HCT116 (cell line): ENCODE data around the gene SHROOM1.

Experiments
- CEBPB ChIP-seq: IDR thresholded peaks from 2 replicates; pipeline ENCODE4 v1.6.1; 2012; ENCODE audit warnings: low read depth
- CTCF ChIP-seq, 3 experiments: fragments of 200-600 bp in 1 of 3; sonication (generic) in 1 of 3; IDR thresholded peaks in 2 of 3; conservative IDR thresholded peaks in 1 of 3; 2 replicates each; pipeline ENCODE4 v1.5.1; 2012 to 2017; ENCODE audit warnings: low read depth in 2 of 3, low read length in 2 of 3, antibody characterized with exemption in 1 of 3, borderline replicate concordance in 1 of 3, control low read depth in 1 of 3, mild to moderate bottlenecking in 1 of 3, mixed read lengths in 1 of 3, mixed run types in 1 of 3, moderate library complexity in 1 of 3; ENCODE audit not compliant: insufficient read depth in 1 of 3
- EGR1 ChIP-seq: IDR thresholded peaks from 2 replicates; pipeline ENCODE4 v1.6.1; 2012; ENCODE audit warnings: low read depth
- EZH2 ChIP-seq: fragments of 200-600 bp; sonication (generic); IDR thresholded peaks from 2 replicates; pipeline ENCODE4 v1.6.1; 2017; ENCODE audit warnings: antibody characterized with exemption, mixed run types
- EZH2phosphoT487 ChIP-seq: fragments of 200-600 bp; IDR thresholded peaks from 2 replicates; pipeline ENCODE4 v1.6.1; 2018; ENCODE audit warnings: antibody characterized with exemption, borderline replicate concordance
- FOSL1 ChIP-seq: IDR thresholded peaks from 2 replicates; pipeline ENCODE4 v1.6.1; 2012; ENCODE audit warnings: low read depth
- POLR2A ChIP-seq: IDR thresholded peaks from 2 replicates; pipeline ENCODE4 v1.7.0; 2011; ENCODE audit warnings: borderline replicate concordance; ENCODE audit not compliant: insufficient read depth, insufficient read length; ENCODE audit errors: extremely low read depth
- POLR2AphosphoS5 ChIP-seq: IDR thresholded peaks from 2 replicates; pipeline ENCODE4 v1.6.1; 2011; ENCODE audit warnings: mild to moderate bottlenecking, low read depth, low read length, moderate library complexity
- REST ChIP-seq: IDR thresholded peaks from 2 replicates; pipeline ENCODE4 v1.6.1; 2012; ENCODE audit warnings: low read depth
- ZFX ChIP-seq: fragments of 450-650 bp; IDR thresholded peaks from 2 replicates; pipeline ENCODE4 v1.6.1; 2017
- ZNF274 ChIP-seq: fragments of 200-500 bp; sonication (Bioruptor generic); IDR thresholded peaks from 2 replicates; pipeline ENCODE4 v1.6.1; 2014; ENCODE audit warnings: mild to moderate bottlenecking, low read depth, low read length, inconsistent platforms

DNA sequence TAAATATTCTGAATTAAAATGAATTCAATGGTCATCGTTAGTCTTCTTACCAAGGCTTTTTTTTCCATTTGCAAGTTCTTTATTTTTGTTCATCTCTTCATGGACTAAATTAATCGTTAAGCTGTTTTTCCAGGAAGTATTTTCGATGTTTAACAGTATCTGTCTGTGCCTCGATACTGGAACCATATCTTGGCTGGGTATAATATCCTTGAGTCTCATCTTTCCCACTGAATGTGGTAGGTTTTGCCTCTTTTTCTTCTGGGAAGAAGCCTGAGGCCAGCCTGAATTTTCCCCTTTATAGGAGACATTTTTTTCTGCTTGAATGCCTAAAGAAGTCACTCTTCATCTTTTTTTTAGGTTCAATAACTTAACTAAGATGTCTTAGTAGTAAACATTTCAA lies 49.4 kb downstream of the SHROOM1 start:
- no peak for TF ChIP-seq CTCF (IDR thresholded peaks at IDR 0.05 in 2 of 3, conservative IDR thresholded peaks at IDR 0.05 in 1 of 3; ENCODE audit: borderline replicate concordance in 1 of 3, insufficient read depth in 1 of 3, low read depth in 2 of 3, low read length in 2 of 3)
- no peak for TF ChIP-seq ZFX
- no peak for TF ChIP-seq EGR1
- TF ChIP-seq EZH2phosphoT487 = no peak
- no peak for TF ChIP-seq ZNF274
- TF ChIP-seq POLR2AphosphoS5 = no peak
- no peak for TF ChIP-seq CEBPB
- no peak for TF ChIP-seq REST
- TF ChIP-seq POLR2A = no peak
- TF ChIP-seq EZH2 = no peak
- no peak for TF ChIP-seq FOSL1
